Activated CD8-positive, alpha-beta T cell treated with anti-CD3 and anti-CD28 coated beads for 36 hours (primary cell): ENCODE data around the gene CAV3. TPM values are rescaled to one million over a fixed set of nuclear protein-coding genes. Genes with fewer than 3 reads are reported as not detected.
A peak's percentile ranks its signal among the peaks of the same experiment; 100 is the strongest.

Experiments used
- ATAC-seq: fragments of 200-7000 bp; cut with Tn5 transposase; one replicate; pipeline ENCODE4 v1.10.0; 2021; ENCODE audit warnings: mild to moderate bottlenecking, moderate library complexity
- CTCF ChIA-PET: fragments of 350-600 bp; sonication (Branson Sonifier 250); formaldehyde crosslinking; loops from one replicate; lab custom pipeline; 2021; ENCODE audit warnings: antibody characterized with exemption; lab: Charles Lee
- POLR2A ChIA-PET: fragments of 350-600 bp; sonication (Branson Sonifier 250); formaldehyde crosslinking; loops from one replicate; lab custom pipeline; 2021; ENCODE audit warnings: antibody characterized with exemption; lab: Charles Lee
- DNase-seq: peaks from one replicate; pipeline ENCODE4 v3.0.0-alpha.2; 2020
- H3K27ac Mint-ChIP-seq: one replicate; pipeline ENCODE4 v1.8.0; 2021; ENCODE audit warnings: mild to moderate bottlenecking, mixed read lengths
- H3K27me3 Mint-ChIP-seq: one replicate; pipeline ENCODE4 v1.8.0; 2021; ENCODE audit warnings: mixed read lengths
- H3K36me3 Mint-ChIP-seq: one replicate; pipeline ENCODE4 v1.8.0; 2021; ENCODE audit warnings: low read depth, mixed read lengths
- H3K4me1 Mint-ChIP-seq: one replicate; pipeline ENCODE4 v1.8.0; 2021; ENCODE audit warnings: low read depth, mixed read lengths
- H3K4me3 Mint-ChIP-seq: one replicate; pipeline ENCODE4 v1.8.0; 2021; ENCODE audit warnings: mild to moderate bottlenecking, moderate library complexity, mixed read lengths
- H3K9me3 Mint-ChIP-seq: one replicate; pipeline ENCODE4 v1.8.0; 2021; ENCODE audit warnings: mixed read lengths
- intact Hi-C: fragments of 100-400 bp; cut with micrococcal nuclease; formaldehyde crosslinking; loops from one replicate; pipeline ENCODE4 v1.10.0; 2022
- total RNA-seq, 2 experiments: library from RNA; stranded (reverse); gene quantifications; one replicate each; pipeline ENCODE4 v1.2.3, GENCODE V29; 2021
- TF ChIP-seq, protein P1 (sequence below): fragments of 200-600 bp; IDR thresholded peaks from one replicate; pipeline ENCODE4 v1.8.0; 2022; ENCODE audit warnings: antibody characterized with exemption, mild to moderate bottlenecking

The CAV3 gene
- total RNA-seq, 2 experiments from 2014 or later = not detected

GRCh38 chr3:8737301-8737700 is 3.7 kb downstream of the CAV3 start:
- Mint-ChIP-seq H3K27ac (no peak overlapping the region), H3K4me3 (no peak overlapping the region), H3K36me3 (no peaks in the 10 kb centered on the region), H3K27me3 (peaks cover 5% of the 10 kb centered on the region), H3K4me1 (peaks cover 2% of the 10 kb centered on the region), H3K9me3 (no peaks in the 10 kb centered on the region)
- ChIA-PET POLR2A (no interaction called here), CTCF (no interaction called here)
- ATAC-seq (no peak), DNase-seq (no peak)
- TF ChIP-seq, protein P1, sequence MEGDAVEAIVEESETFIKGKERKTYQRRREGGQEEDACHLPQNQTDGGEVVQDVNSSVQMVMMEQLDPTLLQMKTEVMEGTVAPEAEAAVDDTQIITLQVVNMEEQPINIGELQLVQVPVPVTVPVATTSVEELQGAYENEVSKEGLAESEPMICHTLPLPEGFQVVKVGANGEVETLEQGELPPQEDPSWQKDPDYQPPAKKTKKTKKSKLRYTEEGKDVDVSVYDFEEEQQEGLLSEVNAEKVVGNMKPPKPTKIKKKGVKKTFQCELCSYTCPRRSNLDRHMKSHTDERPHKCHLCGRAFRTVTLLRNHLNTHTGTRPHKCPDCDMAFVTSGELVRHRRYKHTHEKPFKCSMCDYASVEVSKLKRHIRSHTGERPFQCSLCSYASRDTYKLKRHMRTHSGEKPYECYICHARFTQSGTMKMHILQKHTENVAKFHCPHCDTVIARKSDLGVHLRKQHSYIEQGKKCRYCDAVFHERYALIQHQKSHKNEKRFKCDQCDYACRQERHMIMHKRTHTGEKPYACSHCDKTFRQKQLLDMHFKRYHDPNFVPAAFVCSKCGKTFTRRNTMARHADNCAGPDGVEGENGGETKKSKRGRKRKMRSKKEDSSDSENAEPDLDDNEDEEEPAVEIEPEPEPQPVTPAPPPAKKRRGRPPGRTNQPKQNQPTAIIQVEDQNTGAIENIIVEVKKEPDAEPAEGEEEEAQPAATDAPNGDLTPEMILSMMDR = no peak
- intact Hi-C loops = no loop called here

DNA sequence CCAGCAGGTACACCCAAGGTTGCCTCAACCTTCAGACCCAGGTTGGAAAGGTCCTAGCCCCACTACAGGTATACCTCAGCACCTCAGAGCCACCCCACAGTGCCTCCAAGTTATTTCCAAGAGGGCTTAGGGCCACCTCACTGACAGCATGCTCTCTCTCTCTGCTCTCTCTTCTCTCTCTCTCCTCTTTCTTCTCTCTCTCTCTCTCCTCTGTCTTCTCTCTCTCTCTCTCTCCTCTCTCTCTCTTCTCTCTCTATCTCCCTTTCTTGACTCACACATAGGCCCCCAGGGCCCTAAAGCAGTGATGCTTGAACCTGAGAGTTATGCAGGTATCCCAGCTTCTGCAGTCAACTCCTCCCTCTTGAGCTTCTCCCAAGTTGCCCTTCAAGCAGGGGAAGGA is 4.2 kb downstream of the CAV3 start:
- peaks cover 2% of the 10 kb centered on the region for H3K4me1 Mint-ChIP-seq
- H3K27me3 Mint-ChIP-seq = peaks cover 5% of the 10 kb centered on the region
- ChIA-PET CTCF (no interaction called here), POLR2A (no interaction called here)
- DNase-seq = no peak
- H3K9me3 Mint-ChIP-seq = no peaks in the 10 kb centered on the region
- no peak overlapping the region for H3K27ac Mint-ChIP-seq
- intact Hi-C loops = no loop called here
- no peak overlapping the region for H3K4me3 Mint-ChIP-seq
- TF ChIP-seq, protein P1 = no peak
- no peaks in the 10 kb centered on the region for H3K36me3 Mint-ChIP-seq
- ATAC-seq = no peak

- intact Hi-C loops = no loop called here
- no peaks in the 10 kb centered on the region for H3K36me3 Mint-ChIP-seq
- peaks cover 5% of the 10 kb centered on the region for H3K27me3 Mint-ChIP-seq
- no peak overlapping the region for H3K27ac Mint-ChIP-seq
- DNase-seq (no peak), ATAC-seq (no peak)
- no peaks in the 10 kb centered on the region for H3K9me3 Mint-ChIP-seq
- TF ChIP-seq, protein P1 = no peak
- peaks cover 2% of the 10 kb centered on the region for H3K4me1 Mint-ChIP-seq
- ChIA-PET POLR2A (no interaction called here), CTCF (no interaction called here)
- H3K4me3 Mint-ChIP-seq = no peak overlapping the region
Observed at GRCh38 chr3:8738639-8739038, 5.0 kb downstream of the CAV3 start.

GRCh38 chr3:8739757-8740504 is 6.3 kb downstream of the CAV3 start:
- TF ChIP-seq, protein P1 = no peak
- ChIA-PET POLR2A (interaction anchor here (0.7 kb wide), 1 partner anchor 71 kb away, joined by 4 read pairs; no protein-coding TSS in a partner anchor), CTCF (interaction anchor here (1.1 to 1.3 kb wide), 2 partner anchors 27 to 30 kb away, joined by 3 read pairs; partner anchors contain the start of gene OXTR)
- Mint-ChIP-seq H3K4me3 (no peak overlapping the region), H3K9me3 (no peaks in the 10 kb centered on the region), H3K27me3 (peaks cover 5% of the 10 kb centered on the region), H3K27ac (no peak overlapping the region), H3K4me1 (peaks cover 2% of the 10 kb centered on the region), H3K36me3 (no peaks in the 10 kb centered on the region)
- ATAC-seq = peak; percentile 53
- intact Hi-C loops = no loop called here
- DNase-seq = peak; percentile 17

- H3K4me3 Mint-ChIP-seq = no peak overlapping the region
- peaks cover 5% of the 10 kb centered on the region for H3K27me3 Mint-ChIP-seq
- ChIA-PET POLR2A (no interaction called here), CTCF (no interaction called here)
- DNase-seq (no peak), ATAC-seq (no peak)
- no peaks in the 10 kb centered on the region for H3K9me3 Mint-ChIP-seq
- TF ChIP-seq, protein P1 = no peak
- H3K27ac Mint-ChIP-seq = no peak overlapping the region
- intact Hi-C loops = no loop called here
- H3K4me1 Mint-ChIP-seq = peaks cover 2% of the 10 kb centered on the region
- H3K36me3 Mint-ChIP-seq = no peaks in the 10 kb centered on the region
Observed at GRCh38 chr3:8741581-8742261, 8.1 kb downstream of the CAV3 start.
